ENCODE results near the gene SLC8A2.

The SLC8A2 gene

GRCh38 chr19:47485210-47485609 lies 13.5 kb upstream of the SLC8A2 start:
- DNase-seq = no peak

GRCh38 chr19:47483800-47484690 lies 12.4 kb upstream of the SLC8A2 start, which contains the start of gene KPTN:
TSS of gene KPTN (minus strand) at chr19:47484219. CDS start at chr19:47484160, 59 bp downstream.
- peak; percentile 83 to 88 for DNase-seq

DNA sequence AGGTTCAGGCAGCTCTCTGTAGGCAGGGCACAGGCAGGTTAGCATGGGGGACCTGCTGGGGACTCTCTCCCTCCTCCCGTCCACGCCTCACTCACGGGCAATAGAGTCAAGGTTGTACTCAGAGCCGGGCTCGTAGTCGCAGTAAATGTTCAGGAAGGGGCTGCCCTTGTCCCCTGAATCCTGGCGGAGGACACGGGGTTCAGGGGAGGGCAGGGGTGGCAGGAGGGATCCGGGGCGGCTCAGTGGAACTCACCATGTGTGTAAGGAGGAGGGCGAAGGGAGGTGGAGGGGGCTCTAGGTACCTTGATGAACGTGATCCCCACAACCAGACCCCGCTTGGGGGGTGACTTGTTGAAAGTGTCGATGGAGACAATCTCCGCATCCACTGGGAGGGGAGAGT lies 11.5 kb upstream of the SLC8A2 start:
- DNase-seq = no peak

- DNase-seq = no peak
These were observed 9.9 kb upstream of the SLC8A2 start for GRCh38 chr19:47481460-47482052.

GRCh38 chr19:47480658-47481057 lies 9.0 kb upstream of the SLC8A2 start:
- DNase-seq = no peak

DNA sequence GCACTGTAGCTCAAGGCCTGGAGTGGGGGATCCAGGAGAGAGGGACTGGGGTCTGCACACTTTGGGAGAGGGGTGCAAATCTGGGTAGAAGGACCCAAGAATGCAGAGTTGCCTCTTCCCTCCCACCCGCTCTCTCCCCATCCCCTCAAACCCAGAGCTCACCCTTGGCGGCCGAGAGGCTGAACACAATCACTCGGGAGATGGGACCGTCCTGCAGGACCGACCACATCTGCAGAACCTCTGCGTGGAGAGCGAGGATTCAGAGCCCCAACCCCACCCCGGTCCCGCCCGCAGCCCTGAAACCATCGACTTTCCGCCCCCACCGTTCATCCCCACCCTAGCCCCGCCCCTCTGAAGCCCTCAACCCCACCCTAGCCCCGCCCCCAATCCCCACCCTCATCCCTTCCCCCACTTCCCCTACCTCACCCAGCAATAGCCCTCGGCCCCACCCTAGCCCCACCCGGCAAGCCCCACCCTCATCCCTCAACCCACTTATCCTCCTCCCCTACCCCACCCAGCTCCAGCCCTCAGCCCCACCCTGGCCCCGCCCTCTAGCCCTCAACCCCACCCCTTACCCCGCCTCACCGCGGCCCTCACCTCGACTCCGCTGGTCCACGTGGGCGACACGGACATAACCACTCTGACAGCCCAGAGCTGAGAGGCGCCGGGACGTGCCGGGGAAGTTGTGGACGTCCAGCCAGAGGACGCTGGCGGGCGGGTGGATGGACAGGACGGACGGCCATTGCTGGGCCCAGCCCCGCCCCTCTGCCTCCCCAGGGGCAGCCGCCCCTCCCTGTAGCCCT lies 8.2 kb upstream of the SLC8A2 start:
- DNase-seq = no peak

GRCh38 chr19:47476438-47476972 lies 4.8 kb upstream of the SLC8A2 start:
- no peak for DNase-seq

DNA sequence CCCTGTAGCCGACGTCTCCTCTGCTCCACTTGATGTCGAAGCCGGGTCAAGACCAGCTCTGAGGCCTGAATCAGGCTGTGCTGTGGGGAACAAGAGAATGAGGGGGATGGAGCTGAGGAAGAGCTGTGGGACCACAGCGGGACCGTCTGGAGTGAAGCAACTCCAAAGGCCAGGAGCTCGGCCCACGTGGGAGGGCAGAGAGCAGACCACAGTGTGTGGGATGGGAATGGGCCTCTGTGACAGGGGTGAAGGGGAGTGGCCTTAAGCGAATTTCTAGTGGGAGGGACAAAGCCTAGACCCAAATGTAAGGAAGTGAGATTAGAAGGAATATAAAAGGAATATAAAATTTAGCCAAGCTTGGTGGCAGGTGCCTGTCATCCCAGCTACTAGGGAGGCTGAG lies 3.8 kb upstream of the SLC8A2 start:
- no peak for DNase-seq

DNA sequence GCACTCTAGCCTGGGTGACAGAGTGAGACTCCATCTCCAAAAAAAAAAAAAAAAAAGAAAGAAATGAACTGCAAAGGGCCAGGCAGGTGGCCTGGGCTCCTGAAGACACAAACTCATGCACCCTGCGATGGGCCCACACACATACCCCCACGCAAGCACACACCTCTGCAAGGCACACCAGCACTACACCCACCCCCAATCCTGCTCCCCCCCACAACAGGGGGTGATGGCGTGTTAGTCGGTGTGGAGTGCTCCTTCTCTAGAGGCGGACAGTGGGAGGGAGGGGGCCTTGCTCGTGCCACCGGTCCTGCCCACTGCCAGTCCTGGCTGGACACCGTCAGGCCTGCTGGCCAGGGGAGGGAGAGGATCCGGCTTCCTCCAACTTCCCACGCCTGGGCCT lies 1.6 kb upstream of the SLC8A2 start:
- no peak for DNase-seq

DNA sequence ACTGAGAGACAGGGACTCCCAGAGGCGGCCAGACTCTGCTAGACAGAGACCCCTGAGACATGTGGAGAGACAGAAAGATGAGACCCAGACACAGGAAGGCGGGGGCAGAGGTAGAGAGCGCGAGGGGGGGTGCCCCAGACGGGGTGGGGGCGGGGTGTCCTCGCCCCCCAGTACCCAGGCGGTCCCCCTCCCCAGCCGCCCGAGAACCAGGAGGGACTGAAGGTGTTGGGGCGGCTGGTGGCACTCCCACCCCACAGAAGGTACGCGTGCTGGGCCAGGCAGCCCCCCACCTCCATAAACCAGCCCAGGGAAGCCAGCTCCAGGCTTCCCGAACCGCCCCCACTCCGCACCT lies 336 bp downstream of the SLC8A2 start:
- DNase-seq = no peak

- no peak for DNase-seq
These were observed 1.1 kb downstream of the SLC8A2 start for GRCh38 chr19:47470447-47471195.

GRCh38 chr19:47469719-47470118 lies 2.0 kb downstream of the SLC8A2 start:
- no peak for DNase-seq

DNA sequence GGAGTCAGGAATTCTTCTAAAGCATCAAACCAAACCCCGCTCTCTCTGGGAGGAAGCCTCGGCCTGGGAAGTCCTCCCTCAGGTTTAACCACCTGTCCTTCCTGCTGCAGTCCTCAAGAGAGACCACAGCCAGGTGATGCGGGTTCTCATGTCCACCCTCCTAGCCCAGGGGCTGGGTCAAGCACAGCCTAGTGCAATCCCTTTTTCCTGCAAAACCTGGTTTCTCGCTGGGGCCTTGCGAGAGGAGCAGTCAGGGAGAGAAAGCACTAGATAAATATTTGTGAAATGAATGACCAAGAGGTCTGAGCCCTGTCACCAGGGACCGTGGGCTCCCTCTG lies 2.4 kb downstream of the SLC8A2 start:
- DNase-seq = no peak

- no peak for DNase-seq
These were observed 3.8 kb downstream of the SLC8A2 start for GRCh38 chr19:47467914-47468313.

GRCh38 chr19:47465957-47466356 lies 5.7 kb downstream of the SLC8A2 start:
- no peak for DNase-seq

DNA sequence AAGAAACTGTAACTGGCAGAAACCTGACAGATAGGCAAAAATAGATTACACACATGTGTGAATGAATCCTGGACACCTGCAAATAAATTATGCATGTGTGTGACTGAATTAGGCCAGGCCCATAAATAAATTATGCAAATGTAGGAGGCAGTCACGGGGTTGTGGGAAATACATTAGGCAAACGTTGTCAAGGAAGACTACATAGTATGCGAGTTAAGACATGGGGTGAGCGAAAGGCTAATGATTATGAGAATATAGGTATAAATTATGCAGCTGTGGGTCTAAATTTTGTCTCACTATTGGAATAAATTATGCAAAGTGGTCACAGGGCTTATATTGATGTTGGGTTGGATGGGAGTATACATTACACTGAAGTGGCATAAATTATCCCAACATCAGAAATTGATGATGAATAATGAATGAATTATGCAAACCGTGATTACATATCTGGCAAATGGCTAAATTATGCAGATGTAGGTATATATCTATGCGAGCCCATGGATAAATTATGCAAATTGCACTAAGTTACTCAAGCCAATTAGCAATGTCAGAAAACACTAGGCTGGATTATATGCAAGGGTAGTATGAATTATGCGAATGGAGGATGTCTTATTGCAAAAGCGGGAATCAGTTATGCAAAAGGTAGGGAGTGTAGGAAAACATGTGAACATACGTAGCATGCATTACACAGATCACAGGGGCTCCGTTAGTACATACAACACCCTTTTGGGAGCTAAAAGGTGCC lies 6.8 kb downstream of the SLC8A2 start:
- no peak for DNase-seq

DNA sequence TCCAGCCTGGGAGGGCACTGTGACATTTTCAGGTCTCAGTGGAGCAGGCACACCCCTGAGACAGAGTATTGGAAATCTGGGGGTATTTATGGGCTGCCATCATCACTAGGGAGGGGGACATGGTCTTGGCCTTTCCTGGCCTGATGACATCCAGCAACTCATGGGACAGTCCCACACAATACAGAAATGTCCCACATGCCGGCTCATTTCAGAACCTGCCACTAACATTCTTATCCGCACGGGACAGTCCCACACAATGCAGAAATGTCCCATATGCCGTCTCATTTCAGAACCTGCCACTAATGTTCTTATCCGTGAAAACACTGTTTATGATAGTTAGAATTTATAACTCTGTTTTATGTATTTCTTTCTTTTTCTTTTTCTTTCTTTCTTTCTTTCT lies 9.8 kb downstream of the SLC8A2 start:
- no peak for DNase-seq

DNA sequence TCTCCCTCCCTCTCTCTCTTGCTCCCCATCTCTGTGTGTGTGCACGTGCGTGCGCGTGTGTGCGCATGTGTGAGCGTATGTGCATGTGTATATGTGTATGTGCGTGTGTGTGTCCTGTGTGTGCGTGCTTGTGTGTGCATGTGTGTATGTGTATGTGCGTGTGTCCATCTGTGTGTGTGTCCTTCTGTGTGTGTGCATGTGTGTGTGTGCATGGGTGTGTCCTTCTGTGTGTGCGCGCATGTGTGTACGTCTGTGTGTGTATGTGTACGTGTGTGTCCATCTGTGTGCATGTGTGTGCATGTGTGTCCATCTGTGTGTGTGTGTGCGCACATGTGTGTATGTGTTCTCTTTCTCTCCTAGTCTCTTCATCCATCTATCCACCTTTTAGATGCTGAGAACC lies 12.2 kb downstream of the SLC8A2 start:
- DNase-seq = no peak

DNA sequence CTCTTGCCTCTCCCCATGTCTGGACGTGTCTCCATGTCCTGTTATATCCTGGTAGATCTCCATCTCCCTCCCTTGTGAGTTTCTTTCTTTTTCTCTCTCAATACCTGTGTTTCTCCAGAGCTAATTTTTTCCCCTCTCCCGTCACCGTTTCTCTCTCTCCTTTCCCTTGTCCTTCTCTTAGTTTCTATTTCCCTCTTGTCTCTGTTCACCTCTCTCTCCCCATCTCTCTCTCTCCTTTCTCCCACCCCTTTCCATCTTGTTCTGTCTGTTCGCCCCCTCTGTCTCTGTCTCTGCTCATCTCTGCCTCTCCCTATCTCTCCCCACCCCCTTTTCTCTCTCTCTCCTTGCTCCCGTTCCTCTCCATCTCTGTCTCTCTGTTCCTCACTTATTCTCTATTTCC lies 13.0 kb downstream of the SLC8A2 start:
- DNase-seq = no peak

- DNase-seq = no peak
These were observed 14.8 kb downstream of the SLC8A2 start for GRCh38 chr19:47456721-47457474.

DNA sequence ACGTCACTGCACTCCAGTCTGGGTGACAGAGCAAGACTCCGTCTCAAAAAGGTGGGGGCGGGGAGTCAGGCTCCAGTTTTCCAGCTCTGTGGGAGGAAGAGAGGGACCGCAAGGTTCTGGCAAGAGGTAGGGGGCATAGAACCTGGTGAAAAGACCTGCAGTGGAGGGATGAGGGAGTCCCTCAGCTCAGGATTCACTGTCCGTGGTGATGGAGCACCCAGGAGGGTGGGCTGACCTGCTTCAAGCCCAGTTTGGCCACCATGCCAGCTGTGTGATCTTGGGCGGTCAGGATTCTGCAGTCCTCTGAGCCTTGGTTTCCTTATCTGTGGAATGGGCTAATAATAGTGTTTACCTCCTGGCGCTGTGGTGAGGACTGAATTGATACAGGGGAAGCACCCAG lies 21.2 kb downstream of the SLC8A2 start:
- no peak for DNase-seq

Data from NCI-H2081 (cell line).